Measurements from ENCODE around the gene FBXW11.

The FBXW11 gene

GRCh38 chr5:171904886-171905285 lies 101.6 kb downstream of the FBXW11 start:
- TF ChIP-seq CTCF (IDR thresholded peaks at IDR 0.05; ENCODE audit: low read depth, low read length, missing control alignments) = no peak
- H3K4me3 ChIP-seq (ENCODE audit: low read depth, low read length) = no peak overlapping the region
- no peak for DNase-seq (ENCODE audit: low read depth)

- no peak for DNase-seq (ENCODE audit: low read depth)
- H3K4me3 ChIP-seq (ENCODE audit: low read depth, low read length) = no peak overlapping the region
- TF ChIP-seq CTCF (IDR thresholded peaks at IDR 0.05; ENCODE audit: low read depth, low read length, missing control alignments) = no peak
Measured at GRCh38 chr5:171901764-171902163, 104.7 kb downstream of the FBXW11 start.

- H3K4me3 ChIP-seq (ENCODE audit: low read depth, low read length) = no peak overlapping the region
- TF ChIP-seq CTCF (IDR thresholded peaks at IDR 0.05; ENCODE audit: low read depth, low read length, missing control alignments) = no peak
- no peak for DNase-seq (ENCODE audit: low read depth)
Measured at GRCh38 chr5:171899792-171900191, 106.6 kb downstream of the FBXW11 start.

- no peak overlapping the region for H3K4me3 ChIP-seq (ENCODE audit: low read depth, low read length)
- DNase-seq (ENCODE audit: low read depth) = no peak
- TF ChIP-seq CTCF (IDR thresholded peaks at IDR 0.05; ENCODE audit: low read depth, low read length, missing control alignments) = no peak
Measured at GRCh38 chr5:171898879-171899278, 107.6 kb downstream of the FBXW11 start.

- no peak for DNase-seq (ENCODE audit: low read depth)
- H3K4me3 ChIP-seq (ENCODE audit: low read depth, low read length) = no peak overlapping the region
- no peak for TF ChIP-seq CTCF (IDR thresholded peaks at IDR 0.05; ENCODE audit: low read depth, low read length, missing control alignments)
Measured at GRCh38 chr5:171898386-171898785, 108.1 kb downstream of the FBXW11 start.

- DNase-seq (ENCODE audit: low read depth) = no peak
- no peak for TF ChIP-seq CTCF (IDR thresholded peaks at IDR 0.05; ENCODE audit: low read depth, low read length, missing control alignments)
Measured at GRCh38 chr5:171897231-171897630, 109.2 kb downstream of the FBXW11 start.

GRCh38 chr5:171895081-171895480 lies 111.4 kb downstream of the FBXW11 start:
- no peak for TF ChIP-seq CTCF (IDR thresholded peaks at IDR 0.05; ENCODE audit: low read depth, low read length, missing control alignments)
- DNase-seq (ENCODE audit: low read depth) = no peak
- no peak overlapping the region for H3K4me3 ChIP-seq (ENCODE audit: low read depth, low read length)

More at GRCh38 chr5:171897231-171897630, 109.2 kb downstream of the FBXW11 start:
- H3K4me3 ChIP-seq (ENCODE audit: low read depth, low read length) = no peak overlapping the region

Measured in GM12864 (cell line).